ENCODE measurements around the gene SLC25A23. TPM values are rescaled to one million over a fixed set of nuclear protein-coding genes. Genes with fewer than 3 reads are reported as not detected.

Gene SLC25A23
- total and polyA plus RNA-seq, 2 experiments from 2014 or later = 25.7 to 96.4 TPM

GRCh38 chr19:6490134-6490533, 30.5 kb upstream of the SLC25A23 start:
- H3K36me3 ChIP-seq (ENCODE audit: insufficient read depth) = no peaks in the 10 kb centered on the region
- DNase-seq (ENCODE audit: low spot score) (no peak), ATAC-seq (no peak)
- H3K9me2 ChIP-seq (ENCODE audit: insufficient read depth) = no peaks in the 10 kb centered on the region
- H3K27ac Mint-ChIP-seq = no peak overlapping the region
- peaks cover 1% of the 10 kb centered on the region for H3K27me3 Mint-ChIP-seq (ENCODE audit: insufficient read depth, low read depth, poor library complexity)
- no peaks in the 10 kb centered on the region for H3F3A ChIP-seq (replicated peaks; ENCODE audit: low read depth)
- no peak overlapping the region for H3K4me2 ChIP-seq
- H3K4me1 ChIP-seq (ENCODE audit: insufficient read depth) = no peaks in the 10 kb centered on the region
- no peak overlapping the region for H3K27ac ChIP-seq (ENCODE audit: low read depth)
- H3K9me3 Mint-ChIP-seq = no peaks in the 10 kb centered on the region; the same call in 1 of the 3 replicates
- H3K4me3 ChIP-seq = no peak overlapping the region
- H3K36me3 Mint-ChIP-seq (ENCODE audit: low read depth) = no peaks in the 10 kb centered on the region; the same call in 1 of the 3 replicates
- H3K79me2 ChIP-seq (replicated peaks; ENCODE audit: insufficient read depth) = no peaks in the 10 kb centered on the region
- no peaks in the 10 kb centered on the region for H3K27me3 ChIP-seq (ENCODE audit: insufficient read depth)
- no peaks in the 10 kb centered on the region for H4K20me1 ChIP-seq (replicated peaks; ENCODE audit: insufficient read depth)
- H3K4me1 Mint-ChIP-seq = no peaks in the 10 kb centered on the region
- no peak overlapping the region; the same call in 1 of the 2 replicates for H2AFZ ChIP-seq
- TF ChIP-seq JUNB (IDR thresholded peaks at IDR 0.05; ENCODE audit: unreplicated experiment) (no peak), ZNF114 (CRISPR knock-in tag; IDR thresholded peaks at IDR 0.05) (no peak), ZNF462 (CRISPR knock-in tag; IDR thresholded peaks at IDR 0.05) (no peak), EZH2phosphoT487 (IDR thresholded peaks at IDR 0.05; ENCODE audit: unreplicated experiment) (no peak), ZNF331 (CRISPR knock-in tag; IDR thresholded peaks at IDR 0.05; ENCODE audit: low read depth) (no peak), CREB1 (CRISPR knock-in tag; IDR thresholded peaks at IDR 0.05; ENCODE audit: low read depth) (no peak), REST (IDR thresholded peaks at IDR 0.05; ENCODE audit: unreplicated experiment) (no peak), NANOG (IDR thresholded peaks at IDR 0.05; ENCODE audit: borderline replicate concordance) (no peak), STAT1 (IDR thresholded peaks at IDR 0.05; ENCODE audit: unreplicated experiment) (no peak), POLR2AphosphoS5 (IDR thresholded peaks at IDR 0.05; ENCODE audit: low read depth) (no peak), CTCF (conservative IDR thresholded peaks at IDR 0.05; ENCODE audit: low read depth in 2 of 2) (no peak), ETS1 (IDR thresholded peaks at IDR 0.05) (no peak), EZH2 (IDR thresholded peaks at IDR 0.05; ENCODE audit: low read depth, unreplicated experiment) (no peak)
- H3K4me3 Mint-ChIP-seq = no peak overlapping the region
